Ascending aorta (tissue), 2 donors: ENCODE results near the gene MIPOL1. TPM values are rescaled to one million over a fixed set of nuclear protein-coding genes. Genes with fewer than 3 reads are reported as not detected.

ENCODE experiments used
- DNase-seq, 2 donors: peaks; one replicate each; pipeline ENCODE4 v3.0.0-alpha.2; 2019; ENCODE audit warnings: low spot score in 2 of 2
- H3K27ac ChIP-seq, 2 donors: fragments of 200-600 bp; sonication (generic); one replicate each; pipeline ENCODE4 v1.5.1; 2016 to 2017; ENCODE audit warnings: mild to moderate bottlenecking in 1 of 2
- H3K27me3 ChIP-seq: fragments of 200-600 bp; sonication (generic); one replicate; pipeline ENCODE4 v1.5.1; 2017
- H3K36me3 ChIP-seq, 2 donors: fragments of 200-600 bp; sonication (generic); one replicate each; pipeline ENCODE4 v1.5.1; 2016
- H3K4me1 ChIP-seq, 2 donors: fragments of 200-600 bp; sonication (generic); one replicate each; pipeline ENCODE4 v1.5.1; 2016 to 2017; ENCODE audit warnings: mild to moderate bottlenecking in 1 of 2
- H3K4me3 ChIP-seq, 2 donors: fragments of 200-600 bp; sonication (generic); one replicate each; pipeline ENCODE4 v1.5.1; 2016 to 2017; ENCODE audit warnings: mild to moderate bottlenecking in 1 of 2
- H3K9me3 ChIP-seq, 2 donors: fragments of 200-600 bp; sonication (generic); one replicate each; pipeline ENCODE4 v1.5.1; 2016
- intact Hi-C: fragments of 100-400 bp; cut with DNase I; formaldehyde crosslinking; loops from one replicate; pipeline ENCODE4 v1.15.1; 2023
- total RNA-seq: library from RNA; depleted of rRNA; stranded (reverse); fragments of >200 nt; gene quantifications from one replicate; pipeline ENCODE4 v1.1.0, GENCODE V29; 2016
- TF ChIP-seq, protein P1 (sequence below), 3 experiments: fragments of 200-600 bp in 2 of 3; fragments of 450-650 bp in 1 of 3; sonication (generic) in 2 of 3; IDR thresholded peaks; one replicate each; pipeline ENCODE4 v1.5.1; 2016 to 2019; ENCODE audit warnings: antibody characterized with exemption in 3 of 3, mild to moderate bottlenecking in 1 of 3, moderate library complexity in 1 of 3

MIPOL1 gene
- total RNA-seq, 1 donor from 2014 or later = 8.6 TPM

DNA sequence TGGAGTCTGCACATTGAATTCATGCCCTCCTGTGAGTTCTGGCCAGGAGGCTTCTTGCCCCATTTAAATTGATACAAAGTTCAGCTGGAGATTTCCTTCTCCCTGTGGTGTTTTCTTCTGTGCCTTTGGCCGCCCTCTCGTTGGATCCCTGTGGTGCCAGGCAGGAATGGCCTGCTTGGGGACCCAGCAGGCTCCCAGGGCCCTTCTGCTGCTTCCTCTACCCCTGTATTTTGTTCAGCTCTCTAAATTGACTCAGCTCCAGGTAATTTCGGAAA lies 200.1 kb downstream of the MIPOL1 start:
- Histone ChIP-seq H3K36me3 (no peaks in the 10 kb centered on the region), H3K4me3 (no peak overlapping the region), H3K9me3 (peaks cover 4 to 20% of the 10 kb centered on the region in 2 donors), H3K4me1 (no peaks in the 10 kb centered on the region), H3K27me3 (no peaks in the 10 kb centered on the region), H3K27ac (no peak overlapping the region)
- no peak for DNase-seq
- TF ChIP-seq, protein P1, sequence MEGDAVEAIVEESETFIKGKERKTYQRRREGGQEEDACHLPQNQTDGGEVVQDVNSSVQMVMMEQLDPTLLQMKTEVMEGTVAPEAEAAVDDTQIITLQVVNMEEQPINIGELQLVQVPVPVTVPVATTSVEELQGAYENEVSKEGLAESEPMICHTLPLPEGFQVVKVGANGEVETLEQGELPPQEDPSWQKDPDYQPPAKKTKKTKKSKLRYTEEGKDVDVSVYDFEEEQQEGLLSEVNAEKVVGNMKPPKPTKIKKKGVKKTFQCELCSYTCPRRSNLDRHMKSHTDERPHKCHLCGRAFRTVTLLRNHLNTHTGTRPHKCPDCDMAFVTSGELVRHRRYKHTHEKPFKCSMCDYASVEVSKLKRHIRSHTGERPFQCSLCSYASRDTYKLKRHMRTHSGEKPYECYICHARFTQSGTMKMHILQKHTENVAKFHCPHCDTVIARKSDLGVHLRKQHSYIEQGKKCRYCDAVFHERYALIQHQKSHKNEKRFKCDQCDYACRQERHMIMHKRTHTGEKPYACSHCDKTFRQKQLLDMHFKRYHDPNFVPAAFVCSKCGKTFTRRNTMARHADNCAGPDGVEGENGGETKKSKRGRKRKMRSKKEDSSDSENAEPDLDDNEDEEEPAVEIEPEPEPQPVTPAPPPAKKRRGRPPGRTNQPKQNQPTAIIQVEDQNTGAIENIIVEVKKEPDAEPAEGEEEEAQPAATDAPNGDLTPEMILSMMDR (IDR thresholded peaks at IDR 0.05) = no peak
- intact Hi-C loops = no loop called here

DNA sequence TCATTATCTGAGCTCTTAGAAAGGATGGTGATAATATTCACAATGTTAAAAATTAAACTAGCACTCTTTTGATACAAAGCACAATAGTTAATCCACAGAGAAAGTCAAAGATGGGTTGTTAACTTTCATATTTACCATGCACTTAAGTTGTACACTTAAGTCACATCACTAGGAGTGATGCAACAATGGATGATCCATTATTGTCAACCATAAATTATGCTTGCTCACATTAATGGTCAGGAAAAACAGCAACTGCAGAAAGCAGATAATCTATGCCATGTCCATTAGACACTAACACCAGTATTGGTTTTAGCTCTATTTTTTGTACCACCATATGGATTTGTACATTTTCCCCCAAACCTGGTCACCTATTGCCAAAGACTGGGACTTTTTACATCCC lies 201.8 kb downstream of the MIPOL1 start:
- peaks cover 4 to 13% of the 10 kb centered on the region in 2 donors for H3K9me3 ChIP-seq
- no peak for DNase-seq
- H3K27me3 ChIP-seq = no peaks in the 10 kb centered on the region
- intact Hi-C loops = no loop called here
- no peak overlapping the region for H3K27ac ChIP-seq
- no peak overlapping the region for H3K4me3 ChIP-seq
- no peaks in the 10 kb centered on the region for H3K36me3 ChIP-seq
- H3K4me1 ChIP-seq = no peaks in the 10 kb centered on the region
- TF ChIP-seq, protein P1 (IDR thresholded peaks at IDR 0.05) = no peak

DNA sequence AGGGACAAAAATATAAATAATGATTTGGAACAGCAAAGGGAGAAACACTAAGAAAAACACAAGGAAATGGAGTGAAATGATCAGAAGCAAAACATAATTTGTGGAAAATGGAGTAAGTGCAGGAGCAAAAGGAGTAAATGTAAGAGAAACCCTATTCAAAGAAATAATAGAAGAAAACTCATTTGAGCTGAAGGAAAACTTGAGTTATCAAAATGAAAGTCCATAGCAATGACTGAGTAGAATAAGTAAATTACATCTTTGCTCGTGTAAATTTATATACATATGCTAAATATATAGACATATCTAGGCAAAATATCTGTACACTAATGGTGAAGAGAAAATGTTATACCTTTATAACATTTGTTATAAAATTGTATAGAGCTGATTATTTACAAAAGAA lies 203.4 kb downstream of the MIPOL1 start:
- TF ChIP-seq, protein P1 (IDR thresholded peaks at IDR 0.05) = no peak
- intact Hi-C loops = no loop called here
- Histone ChIP-seq H3K27ac (no peak overlapping the region), H3K36me3 (no peaks in the 10 kb centered on the region), H3K9me3 (peaks cover 0 to 6% of the 10 kb centered on the region in 2 donors), H3K27me3 (no peaks in the 10 kb centered on the region), H3K4me1 (no peaks in the 10 kb centered on the region), H3K4me3 (no peak overlapping the region)
- DNase-seq = no peak

DNA sequence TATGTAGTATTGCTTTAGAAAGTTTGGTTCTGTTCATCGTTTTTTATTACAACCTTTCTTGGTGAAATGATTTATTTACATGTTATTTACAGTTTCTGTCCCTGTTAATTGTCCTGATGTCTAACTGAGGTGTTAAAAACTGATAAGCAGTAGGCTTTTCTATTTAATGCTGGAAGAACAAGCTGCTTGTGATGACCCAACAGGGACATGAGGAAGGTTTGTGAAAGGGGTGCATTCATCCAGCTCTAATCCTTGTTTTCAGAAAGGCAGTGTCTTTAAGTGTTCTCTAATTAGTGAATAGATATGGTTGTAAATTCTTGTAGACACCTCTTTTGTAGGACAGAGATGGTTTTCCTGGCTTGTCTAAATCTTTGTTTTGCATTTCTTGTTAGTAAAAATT lies 205.9 kb downstream of the MIPOL1 start:
- no peak for DNase-seq
- Histone ChIP-seq H3K27ac (no peak overlapping the region), H3K36me3 (no peaks in the 10 kb centered on the region), H3K27me3 (no peaks in the 10 kb centered on the region), H3K4me3 (no peak overlapping the region), H3K4me1 (no peaks in the 10 kb centered on the region), H3K9me3 (peaks cover 0 to 6% of the 10 kb centered on the region in 2 donors)
- intact Hi-C loops = no loop called here
- TF ChIP-seq, protein P1 (IDR thresholded peaks at IDR 0.05) = no peak

- H3K27ac ChIP-seq = no peak overlapping the region
- TF ChIP-seq, protein P1 (IDR thresholded peaks at IDR 0.05) = no peak
- H3K36me3 ChIP-seq = no peaks in the 10 kb centered on the region
Observed at GRCh38 chr14:37406095-37406494, 208.4 kb downstream of the MIPOL1 start.

GRCh38 chr14:37411079-37411735 lies 213.5 kb downstream of the MIPOL1 start:
- Histone ChIP-seq H3K9me3 (no peaks in the 10 kb centered on the region), H3K36me3 (no peaks in the 10 kb centered on the region), H3K4me3 (no peak overlapping the region), H3K27ac (no peak overlapping the region), H3K27me3 (no peaks in the 10 kb centered on the region), H3K4me1 (no peaks in the 10 kb centered on the region)
- intact Hi-C loops = no loop called here
- DNase-seq = no peak
- TF ChIP-seq, protein P1 (IDR thresholded peaks at IDR 0.05) = no peak

More at GRCh38 chr14:37406095-37406494, 208.4 kb downstream of the MIPOL1 start:
- intact Hi-C loops = no loop called here
- Histone ChIP-seq H3K4me3 (no peak overlapping the region), H3K4me1 (no peaks in the 10 kb centered on the region), H3K27me3 (no peaks in the 10 kb centered on the region), H3K9me3 (peaks cover 0 to 2% of the 10 kb centered on the region in 2 donors)
- DNase-seq = no peak
